HG03159 (cell line): ENCODE data around the gene FBXO42.
"Not testable (repeated sequence)": the region's sequence is repeated elsewhere in the genome, so short reads cannot be mapped to it uniquely, and the experiment has no call there.

Experiments
- ATAC-seq: cut with Tn5 transposase; IDR thresholded peaks from one replicate; pipeline ENCODE4 v1.9.1; 2021; ENCODE audit warnings: mild to moderate bottlenecking, moderate library complexity; ENCODE audit not compliant: unreplicated experiment

FBXO42 gene

DNA sequence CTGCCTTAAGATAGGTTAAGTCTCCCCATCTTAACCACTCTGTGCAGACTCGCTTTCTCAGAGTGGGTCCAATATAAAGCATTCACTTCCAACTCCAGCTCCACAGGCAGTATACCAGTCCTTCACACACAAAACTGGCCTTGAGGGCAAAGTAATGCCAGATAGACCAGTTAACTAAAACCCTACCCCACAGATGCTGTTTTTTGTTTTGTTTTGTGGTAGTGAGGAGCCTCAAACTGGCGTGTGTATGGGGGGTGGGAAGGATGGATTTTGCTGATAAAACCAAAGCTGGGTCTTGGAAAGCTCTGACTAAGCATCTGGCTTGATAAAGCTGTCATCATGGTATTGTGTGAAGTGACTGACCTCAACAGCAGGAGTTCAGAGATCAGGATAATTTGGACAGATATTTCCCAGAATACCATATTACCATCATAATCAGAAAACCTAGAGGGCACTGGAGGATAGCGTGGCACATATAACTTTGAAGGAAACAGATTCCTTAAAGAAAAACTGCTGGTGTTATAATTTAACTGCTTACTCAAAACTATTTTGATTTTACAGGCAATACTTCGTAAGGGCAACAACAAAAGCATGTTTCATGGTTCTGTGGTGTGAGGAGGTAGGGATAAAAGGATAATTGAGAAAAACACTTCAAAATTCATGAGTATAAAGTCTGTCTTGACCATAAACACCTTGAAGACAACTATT is 85.7 kb downstream of the FBXO42 start:
- ATAC-seq, result no peak

- ATAC-seq, result no peak
Measured at GRCh38 chr1:16262067-16262466, 90.2 kb downstream of the FBXO42 start.

DNA sequence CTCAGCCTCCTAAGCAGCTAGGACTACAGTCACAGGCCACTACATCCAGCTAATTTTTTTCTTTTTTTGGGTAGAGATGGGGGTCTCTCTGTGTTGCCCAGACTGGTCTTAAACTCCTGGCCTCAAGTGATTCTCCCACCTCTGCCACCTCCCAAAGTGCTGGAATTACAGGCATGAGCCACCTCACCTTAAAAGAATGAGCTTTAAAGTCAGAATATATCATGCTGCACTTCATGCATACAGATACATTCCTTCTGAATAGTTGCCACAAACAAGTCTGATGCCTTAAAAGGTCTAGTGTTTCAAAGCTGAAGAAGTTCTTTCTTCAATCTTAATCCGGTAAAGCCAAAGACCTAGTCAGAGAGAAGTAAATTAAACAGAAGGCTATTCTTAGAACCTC is 91.5 kb downstream of the FBXO42 start:
- no peak for ATAC-seq

DNA sequence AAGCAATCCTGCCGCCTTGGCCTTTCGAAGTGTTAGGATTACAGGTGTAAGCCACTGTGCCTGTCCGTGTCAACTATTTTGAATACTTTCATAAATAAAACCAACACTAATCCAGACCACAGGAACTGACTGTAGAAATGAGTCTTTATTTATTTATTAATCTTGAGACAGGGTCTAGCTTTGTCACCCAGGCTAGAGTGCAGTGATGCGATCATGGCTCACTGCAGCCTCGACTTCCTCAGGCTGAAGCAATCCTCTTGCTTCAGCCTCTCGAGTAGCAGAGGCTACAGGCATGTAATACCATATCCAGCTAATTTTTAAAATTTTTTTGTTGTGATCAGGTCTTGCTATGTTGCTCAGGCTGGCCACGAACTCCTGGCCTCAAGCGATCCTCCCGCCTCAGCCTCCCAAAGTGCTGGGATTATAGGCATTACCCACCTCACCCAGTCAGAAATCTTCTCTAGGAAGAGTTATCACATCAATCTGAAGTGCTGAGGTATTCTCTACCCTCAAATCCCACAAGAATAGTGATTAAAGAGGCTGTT is 93.6 kb downstream of the FBXO42 start:
- ATAC-seq, result no peak

GRCh38 chr1:16257968-16258367 is 94.3 kb downstream of the FBXO42 start:
- ATAC-seq, result no peak

DNA sequence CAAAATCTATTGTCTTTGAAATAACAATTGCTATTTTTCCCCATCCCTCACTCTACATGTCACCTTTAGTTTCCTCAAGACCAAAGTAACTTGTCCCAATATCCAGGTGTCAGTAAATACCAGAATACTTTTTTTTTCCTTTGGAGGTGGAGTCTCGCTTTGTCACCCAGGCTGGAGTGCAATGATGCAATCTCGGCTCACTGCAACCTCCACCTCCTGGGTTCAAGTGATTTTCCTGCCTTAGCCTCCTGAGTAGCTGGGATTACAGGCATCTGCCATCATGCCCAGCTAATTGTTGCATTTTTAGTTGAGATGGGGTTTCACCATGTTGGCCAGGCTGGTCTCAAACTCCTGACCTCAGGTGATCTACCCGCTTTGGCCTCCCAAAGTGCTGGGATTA is 94.7 kb downstream of the FBXO42 start:
- ATAC-seq, result not testable (repeated sequence)

GRCh38 chr1:16256478-16256877 is 95.8 kb downstream of the FBXO42 start:
- no peak for ATAC-seq

DNA sequence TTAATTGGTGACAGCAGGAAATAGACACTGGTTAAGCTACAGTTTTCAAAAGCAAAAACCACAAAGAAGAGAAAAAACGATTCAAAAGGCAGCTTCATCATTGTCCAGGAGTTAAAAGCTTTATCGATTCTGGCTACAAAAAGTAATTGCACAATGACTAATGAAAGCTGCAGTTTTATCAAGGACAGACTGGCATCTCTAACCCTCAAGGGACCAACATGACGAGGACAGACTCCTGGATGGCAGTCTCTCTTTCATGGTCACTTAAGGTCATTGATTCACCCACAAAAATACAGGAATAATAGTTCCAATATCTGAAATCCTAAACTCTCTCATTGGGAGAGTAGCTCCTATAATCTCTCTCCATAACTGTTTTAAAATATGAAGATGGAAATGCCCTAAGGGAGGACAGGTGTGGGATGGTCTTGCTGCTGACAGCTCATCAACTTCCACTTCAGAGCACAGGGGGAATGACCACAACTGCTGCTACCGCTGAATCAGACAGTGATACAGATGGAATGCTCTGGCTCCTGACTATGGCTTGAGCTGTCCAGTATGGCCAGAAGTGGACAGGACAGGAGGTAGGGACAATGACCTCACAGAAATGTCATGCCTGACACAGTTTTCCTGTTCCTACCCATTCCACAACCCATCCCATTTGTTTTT is 97.9 kb downstream of the FBXO42 start:
- no peak for ATAC-seq

DNA sequence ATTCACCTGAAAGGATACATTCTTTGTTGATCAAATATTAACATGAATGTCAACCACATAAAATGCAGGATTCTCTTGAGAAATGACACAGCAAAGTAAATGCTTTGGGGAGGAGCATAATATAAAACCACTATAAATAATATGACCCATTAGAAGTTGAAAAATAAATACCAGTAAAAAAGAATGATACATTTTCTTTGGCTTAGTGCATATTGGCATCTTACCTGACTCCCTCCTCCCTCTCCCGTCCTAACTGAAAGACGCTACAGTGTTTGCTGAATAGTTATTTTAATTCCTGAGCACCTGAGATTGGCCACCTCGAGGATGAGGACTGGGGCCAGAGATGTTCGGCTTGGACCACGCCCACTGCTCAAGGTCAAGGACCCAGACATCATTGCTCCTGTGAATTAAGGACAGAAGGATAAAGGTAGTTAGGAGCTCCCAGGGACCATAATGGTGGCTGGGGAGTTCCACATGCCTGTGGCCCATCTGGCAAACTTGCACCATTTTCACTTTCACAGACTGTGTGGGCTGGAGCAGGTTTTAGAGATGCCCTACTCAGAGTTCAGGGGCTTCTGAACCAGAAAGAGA is 98.9 kb downstream of the FBXO42 start:
- ATAC-seq, result no peak

- ATAC-seq, result no peak
Measured at GRCh38 chr1:16252912-16253311, 99.4 kb downstream of the FBXO42 start.

GRCh38 chr1:16251381-16251780 is 100.9 kb downstream of the FBXO42 start:
- ATAC-seq, result no peak

- ATAC-seq, result no peak
Measured at GRCh38 chr1:16250524-16251251, 101.6 kb downstream of the FBXO42 start.

GRCh38 chr1:16249596-16250241 is 102.6 kb downstream of the FBXO42 start:
- ATAC-seq, result no peak

- ATAC-seq, result no peak
Measured at GRCh38 chr1:16248603-16249516, 103.4 kb downstream of the FBXO42 start.

- no peak for ATAC-seq
Measured at GRCh38 chr1:16248007-16248436, 104.3 kb downstream of the FBXO42 start.

DNA sequence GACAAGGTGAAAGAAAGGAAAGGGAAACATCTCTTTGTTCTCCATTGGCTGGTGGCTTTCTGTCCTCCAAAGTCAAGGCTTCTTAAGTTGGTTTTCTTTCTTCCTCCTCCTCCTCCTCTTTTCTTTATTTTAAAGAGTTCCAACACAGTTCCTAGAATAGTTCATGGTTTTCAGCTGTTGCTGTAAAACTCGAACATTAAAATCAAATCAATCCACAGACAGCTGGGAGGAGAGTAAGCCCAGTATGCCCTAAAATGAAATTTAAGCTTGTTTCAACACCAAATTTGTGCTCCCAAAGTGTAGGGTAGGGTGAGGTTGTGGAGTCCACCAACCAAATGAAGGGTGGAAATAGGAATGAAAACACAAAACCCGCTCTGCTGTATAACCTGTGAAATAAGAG is 104.8 kb downstream of the FBXO42 start:
- no peak for ATAC-seq

DNA sequence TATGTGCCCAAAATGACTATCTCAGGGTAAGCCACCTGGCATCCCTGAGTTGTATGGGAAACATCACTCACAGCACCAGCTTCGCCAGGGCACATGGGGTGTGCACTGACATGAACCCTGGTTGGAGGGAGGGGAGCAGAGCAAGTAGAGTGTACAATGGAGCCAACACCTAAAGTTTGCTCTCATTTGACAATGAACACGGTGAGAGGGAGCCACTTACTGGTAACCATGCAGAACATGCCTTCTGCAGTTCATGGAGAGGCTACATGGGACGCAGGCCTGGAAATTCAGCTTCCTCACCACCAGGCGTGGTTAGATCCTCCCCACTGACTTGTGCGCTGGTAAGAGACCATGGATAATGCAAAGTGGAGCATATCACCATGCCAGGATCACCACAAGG is 105.3 kb downstream of the FBXO42 start:
- ATAC-seq, result no peak

DNA sequence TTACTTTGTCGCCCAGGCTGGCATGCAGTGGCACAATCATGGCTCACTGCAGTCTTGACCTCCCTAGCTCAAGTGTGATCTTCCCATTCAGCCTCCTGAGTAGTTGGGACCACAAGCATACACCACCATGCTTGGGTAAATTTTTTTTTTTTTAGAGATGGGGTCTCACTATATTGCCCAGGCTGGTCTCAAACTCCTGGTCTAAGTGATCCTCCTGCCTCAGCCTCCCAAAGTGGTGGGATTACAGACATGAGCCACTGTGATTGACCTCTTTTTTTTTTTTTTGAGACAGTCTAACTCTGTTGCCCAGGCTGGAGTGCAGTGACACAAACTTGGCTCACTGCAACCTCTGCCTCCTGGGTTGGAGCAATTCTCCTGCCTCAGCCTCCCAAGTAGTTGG is 106.0 kb downstream of the FBXO42 start:
- not testable (repeated sequence) for ATAC-seq

GRCh38 chr1:16245476-16246196 is 106.6 kb downstream of the FBXO42 start:
- no peak for ATAC-seq
